C4-2B (cell line): ENCODE data around the gene AGAP1.

Experiments used
- H3K27ac ChIP-seq: fragments of 450-650 bp; 2 replicates; pipeline ENCODE4 v1.5.1; 2017
- CTCF ChIP-seq: fragments of 450-650 bp; conservative IDR thresholded peaks from 2 replicates; pipeline ENCODE4 v1.5.1; 2017; ENCODE audit warnings: mild to moderate bottlenecking
- ZFX ChIP-seq: fragments of 450-650 bp; IDR thresholded peaks from 2 replicates; pipeline ENCODE4 v1.6.1; 2017

AGAP1 gene

GRCh38 chr2:236049981-236050380 is 556.1 kb downstream of the AGAP1 start:
- TF ChIP-seq ZFX (no peak), CTCF (no peak)
- no peak overlapping the region for H3K27ac ChIP-seq

- TF ChIP-seq CTCF (no peak), ZFX (no peak)
Observed at GRCh38 chr2:236051351-236051750, 557.5 kb downstream of the AGAP1 start.

GRCh38 chr2:236051806-236052205 is 558.0 kb downstream of the AGAP1 start:
- H3K27ac ChIP-seq = no peak overlapping the region
- TF ChIP-seq ZFX (no peak), CTCF (no peak)

More at GRCh38 chr2:236051351-236051750, 557.5 kb downstream of the AGAP1 start:
- H3K27ac ChIP-seq = no peak overlapping the region

GRCh38 chr2:236052206-236052605 is 558.4 kb downstream of the AGAP1 start:
- no peak for TF ChIP-seq ZFX
- TF ChIP-seq CTCF = no peak
- H3K27ac ChIP-seq = no peak overlapping the region

GRCh38 chr2:236052926-236053821 is 559.3 kb downstream of the AGAP1 start:
- TF ChIP-seq ZFX = no peak
- TF ChIP-seq CTCF = no peak
- H3K27ac ChIP-seq = no peak overlapping the region

GRCh38 chr2:236054125-236054524 is 560.3 kb downstream of the AGAP1 start:
- H3K27ac ChIP-seq = no peak overlapping the region
- TF ChIP-seq ZFX (no peak), CTCF (no peak)

GRCh38 chr2:236054621-236055305 is 560.9 kb downstream of the AGAP1 start:
- no peak overlapping the region for H3K27ac ChIP-seq
- no peak for TF ChIP-seq CTCF
- no peak for TF ChIP-seq ZFX
